ENCODE measurements around the gene WIPF2. TPM values are rescaled to one million over a fixed set of nuclear protein-coding genes. Genes with fewer than 3 reads are reported as not detected.
"Not testable (repeated sequence)": the region's sequence is repeated elsewhere in the genome, so short reads cannot be mapped to it uniquely, and the experiment has no call there.

The WIPF2 gene
- total RNA-seq, 4 donors from 2014 or later: 9.8 to 13.8 (median 11.2) TPM

GRCh38 chr17:40191237-40192208 lies 27.6 kb upstream of the WIPF2 start:
- peaks cover 12 to 70% (median 19%) of the 10 kb centered on the region in 3 donors for H3K4me1 ChIP-seq
- TF ChIP-seq CTCF (IDR thresholded peaks at IDR 0.05) (peak; percentile 53 to 73 (median 60)), POLR2A (IDR thresholded peaks at IDR 0.05) (no peak)
- H3K27me3 ChIP-seq: no peaks in the 10 kb centered on the region
- peaks cover 8 to 77% (median 10%) of the 10 kb centered on the region in 3 donors for H3K36me3 ChIP-seq
- peak overlapping the region; percentile 49 to 72 (median 60) for H3K27ac ChIP-seq
- WGBS, 2 donors: 6 to 18% methylated on average over 4 to 7 of the region's 60 CpGs
- DNase-seq: peak; percentile 28
- intact Hi-C loops (cut with DNase I): loop anchor here (10.0 kb wide), 1 partner anchor 163 kb away; no protein-coding TSS in a partner anchor
- no peaks in the 10 kb centered on the region for H3K9me3 ChIP-seq
- peak overlapping the region; percentile 29 to 80 (median 50) for H3K4me3 ChIP-seq

GRCh38 chr17:40192961-40193360 lies 26.1 kb upstream of the WIPF2 start:
- intact Hi-C loops (cut with DNase I): loop anchor here (10.0 kb wide), 1 partner anchor 162 kb away; no protein-coding TSS in a partner anchor
- WGBS, 2 donors: 78 to 100% methylated on average over 1 of the region's 2 CpGs
- Histone ChIP-seq H3K27ac (peak overlapping the region in 1 of 4 donors; percentile 9), H3K4me3 (no peak overlapping the region), H3K4me1 (peaks cover 12 to 70% (median 19%) of the 10 kb centered on the region in 3 donors), H3K9me3 (peaks cover 0 to 3% (median 0%) of the 10 kb centered on the region in 3 donors), H3K36me3 (peaks cover 8 to 69% (median 10%) of the 10 kb centered on the region in 3 donors), H3K27me3 (peaks cover 0 to 1% (median 0%) of the 10 kb centered on the region in 4 donors)
- DNase-seq: no peak
- TF ChIP-seq POLR2A (IDR thresholded peaks at IDR 0.05) (no peak), CTCF (IDR thresholded peaks at IDR 0.05) (no peak)

GRCh38 chr17:40194821-40195220 lies 24.3 kb upstream of the WIPF2 start:
- peaks cover 0 to 4% (median 0%) of the 10 kb centered on the region in 3 donors for H3K9me3 ChIP-seq
- intact Hi-C loops (cut with DNase I): loop anchor here (10.0 kb wide), 1 partner anchor 160 kb away; no protein-coding TSS in a partner anchor
- TF ChIP-seq POLR2A (IDR thresholded peaks at IDR 0.05) (no peak), CTCF (IDR thresholded peaks at IDR 0.05) (no peak)
- 0 to 33% methylated on average over 1 of the region's 2 CpGs for WGBS, 2 donors
- no peak overlapping the region for H3K4me3 ChIP-seq
- DNase-seq: no peak
- peaks cover 0 to 5% (median 0%) of the 10 kb centered on the region in 4 donors for H3K27me3 ChIP-seq
- H3K4me1 ChIP-seq: peaks cover 12 to 55% (median 19%) of the 10 kb centered on the region in 3 donors
- peaks cover 0 to 50% (median 0%) of the 10 kb centered on the region in 3 donors for H3K36me3 ChIP-seq
- H3K27ac ChIP-seq: no peak overlapping the region

GRCh38 chr17:40197550-40197949 lies 21.6 kb upstream of the WIPF2 start:
- H3K9me3 ChIP-seq: peaks cover 0 to 4% (median 0%) of the 10 kb centered on the region in 3 donors
- peaks cover 0 to 37% (median 5%) of the 10 kb centered on the region in 3 donors for H3K4me1 ChIP-seq
- peaks cover 0 to 23% (median 0%) of the 10 kb centered on the region in 3 donors for H3K36me3 ChIP-seq
- intact Hi-C loops (cut with DNase I): loop anchor here (10.0 kb wide), 1 partner anchor 157 kb away; no protein-coding TSS in a partner anchor
- H3K4me3 ChIP-seq: no peak overlapping the region
- H3K27ac ChIP-seq: no peak overlapping the region
- peaks cover 0 to 5% (median 0%) of the 10 kb centered on the region in 4 donors for H3K27me3 ChIP-seq
- TF ChIP-seq CTCF (IDR thresholded peaks at IDR 0.05) (no peak), POLR2A (IDR thresholded peaks at IDR 0.05) (no peak)
- no peak for DNase-seq
- 55 to 57% methylated on average over 1 of the region's 1 CpG for WGBS, 2 donors

- not testable (repeated sequence) for H3K9me3 ChIP-seq, H3K27me3 ChIP-seq, H3K27ac ChIP-seq, H3K4me3 ChIP-seq, DNase-seq
- Histone ChIP-seq H3K36me3 (peaks cover 0 to 18% (median 0%) of the 10 kb centered on the region in 3 donors), H3K4me1 (peaks cover 0 to 33% (median 5%) of the 10 kb centered on the region in 3 donors)
- 53 to 68% methylated on average over 8 of the region's 8 CpGs for WGBS, 2 donors
- intact Hi-C loops (cut with DNase I): loop anchor here (10.0 kb wide), 1 partner anchor 157 kb away; no protein-coding TSS in a partner anchor
These were observed 21.1 kb upstream of the WIPF2 start for GRCh38 chr17:40197965-40198456.

All from esophagus squamous epithelium (tissue), 5 donors.